ENCODE results near the gene KCP. TPM values are rescaled to one million over a fixed set of nuclear protein-coding genes. Genes with fewer than 3 reads are reported as not detected.

The KCP gene
- total RNA-seq, 1 donor from 2014 or later = 0.09 TPM

DNA sequence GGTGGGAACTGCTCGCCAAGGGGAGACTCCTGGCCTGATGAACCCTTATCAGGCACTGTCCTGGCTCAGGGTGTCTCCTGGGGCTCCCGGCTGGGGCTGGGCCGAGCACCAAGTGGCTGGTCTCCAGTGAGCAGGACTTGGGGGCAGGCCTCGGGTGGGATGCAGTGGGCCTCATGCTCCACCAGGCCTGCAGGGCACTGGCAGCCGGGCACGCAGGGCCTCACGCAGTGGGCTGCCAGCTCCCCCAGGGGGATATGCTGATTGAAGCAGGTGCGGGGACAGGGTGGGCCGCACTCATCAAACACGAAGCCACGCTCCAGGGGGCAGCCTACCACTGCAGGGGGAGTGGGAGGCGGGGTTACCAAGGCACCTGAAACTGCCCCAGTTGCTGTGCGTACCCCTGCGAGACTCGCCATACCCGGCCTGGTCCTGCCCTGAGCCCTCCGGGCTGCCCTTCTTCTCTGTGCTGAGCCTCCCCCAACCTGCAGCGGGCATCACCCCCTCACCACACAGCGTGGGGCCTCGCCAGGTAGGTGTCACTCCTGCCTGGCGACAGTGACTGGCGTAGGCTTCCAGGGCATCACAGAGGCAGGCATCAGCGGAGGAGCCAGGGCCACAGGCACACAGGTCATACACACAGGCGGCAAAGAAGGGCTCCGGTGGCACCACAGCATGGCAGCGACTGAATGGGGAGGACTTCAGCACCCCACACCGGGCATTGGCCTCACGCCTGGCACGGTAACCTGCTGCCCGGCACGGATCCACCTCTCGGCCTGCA lies 33.3 kb downstream of the KCP start:
- DNase-seq = no peak
- no peaks in the 10 kb centered on the region for H3K9me3 Mint-ChIP-seq
- no peak overlapping the region for H3K27ac Mint-ChIP-seq
- intact Hi-C loops (cut with micrococcal nuclease) = no loop called here
- H3K36me3 Mint-ChIP-seq (ENCODE audit: low read depth) = no peaks in the 10 kb centered on the region
- no peak overlapping the region for H3K4me3 Mint-ChIP-seq
- H3K27me3 Mint-ChIP-seq = peaks cover under 1% of the 10 kb centered on the region
- peaks cover 7% of the 10 kb centered on the region for H3K4me1 Mint-ChIP-seq

DNA sequence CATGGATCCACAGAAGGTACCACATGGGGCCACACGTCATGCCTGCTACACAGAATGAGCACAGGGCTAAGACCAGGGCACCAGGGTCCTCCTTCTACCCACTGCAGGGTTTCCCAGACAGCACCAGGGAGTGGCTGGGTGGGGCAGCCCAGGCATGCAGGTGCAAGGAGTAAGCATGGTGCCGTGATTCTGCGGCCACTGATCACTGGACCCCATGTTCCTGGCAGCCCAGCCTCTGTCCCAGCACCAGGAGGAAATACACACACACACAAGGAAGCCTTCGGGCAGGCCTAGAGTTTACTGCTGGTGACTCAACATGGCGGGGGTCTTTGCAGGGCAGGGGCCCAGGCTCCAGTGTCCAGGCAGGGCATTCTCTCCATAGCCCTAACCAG lies 33.9 kb downstream of the KCP start:
- H3K9me3 Mint-ChIP-seq = no peaks in the 10 kb centered on the region
- peaks cover 7% of the 10 kb centered on the region for H3K4me1 Mint-ChIP-seq
- H3K36me3 Mint-ChIP-seq (ENCODE audit: low read depth) = no peaks in the 10 kb centered on the region
- no peak overlapping the region for H3K4me3 Mint-ChIP-seq
- no peak for DNase-seq
- no peak overlapping the region for H3K27ac Mint-ChIP-seq
- H3K27me3 Mint-ChIP-seq = peaks cover 6% of the 10 kb centered on the region
- intact Hi-C loops (cut with micrococcal nuclease) = no loop called here

DNA sequence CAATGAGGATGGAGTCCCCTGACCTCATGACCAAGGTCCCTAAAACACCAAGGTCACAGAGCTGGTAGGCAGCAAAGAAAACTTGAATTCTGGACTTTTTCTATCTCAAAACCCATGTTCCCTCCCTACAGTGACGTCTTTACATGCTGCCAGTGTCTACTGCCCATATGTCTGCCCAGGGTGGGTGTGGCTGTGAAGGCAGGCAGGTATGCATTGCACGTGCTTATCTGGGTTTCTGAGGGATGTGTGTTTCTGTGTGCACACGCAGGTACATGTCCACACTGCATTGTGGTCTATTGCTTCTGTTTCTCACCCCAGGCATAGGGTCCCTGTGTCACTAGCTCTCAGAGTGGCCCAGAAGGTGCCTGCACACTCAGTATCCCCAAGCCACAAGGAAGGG lies 34.4 kb downstream of the KCP start:
- Mint-ChIP-seq H3K4me1 (peaks cover 7% of the 10 kb centered on the region), H3K9me3 (no peaks in the 10 kb centered on the region), H3K36me3 (ENCODE audit: low read depth) (no peaks in the 10 kb centered on the region), H3K4me3 (no peak overlapping the region), H3K27ac (no peak overlapping the region), H3K27me3 (peaks cover 10% of the 10 kb centered on the region)
- no peak for DNase-seq
- intact Hi-C loops (cut with micrococcal nuclease) = no loop called here

DNA sequence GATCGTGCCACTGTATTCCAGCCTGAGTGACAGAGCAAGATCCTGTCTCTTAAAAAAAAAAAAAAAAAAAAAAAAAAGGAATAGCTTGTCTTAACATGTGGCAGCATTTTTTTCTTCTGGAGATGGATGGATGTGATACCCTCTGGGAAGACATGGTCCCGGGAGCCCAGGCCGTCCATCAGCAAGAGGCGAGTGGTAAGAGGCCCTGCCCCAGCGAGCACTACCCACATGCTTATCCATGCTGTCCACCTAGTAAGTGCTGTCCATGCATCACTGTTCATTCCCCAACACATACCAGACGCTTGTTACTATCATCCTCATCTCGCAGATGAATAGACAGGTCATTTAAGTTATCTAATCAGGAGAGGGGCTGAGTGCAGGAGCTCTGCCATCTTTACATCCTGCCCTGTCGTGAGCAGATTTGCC lies 35.0 kb downstream of the KCP start:
- intact Hi-C loops (cut with micrococcal nuclease) = no loop called here
- Mint-ChIP-seq H3K4me3 (no peak overlapping the region), H3K9me3 (no peaks in the 10 kb centered on the region), H3K4me1 (peaks cover 7% of the 10 kb centered on the region), H3K36me3 (ENCODE audit: low read depth) (no peaks in the 10 kb centered on the region), H3K27ac (no peak overlapping the region), H3K27me3 (peaks cover 16% of the 10 kb centered on the region)
- no peak for DNase-seq

DNA sequence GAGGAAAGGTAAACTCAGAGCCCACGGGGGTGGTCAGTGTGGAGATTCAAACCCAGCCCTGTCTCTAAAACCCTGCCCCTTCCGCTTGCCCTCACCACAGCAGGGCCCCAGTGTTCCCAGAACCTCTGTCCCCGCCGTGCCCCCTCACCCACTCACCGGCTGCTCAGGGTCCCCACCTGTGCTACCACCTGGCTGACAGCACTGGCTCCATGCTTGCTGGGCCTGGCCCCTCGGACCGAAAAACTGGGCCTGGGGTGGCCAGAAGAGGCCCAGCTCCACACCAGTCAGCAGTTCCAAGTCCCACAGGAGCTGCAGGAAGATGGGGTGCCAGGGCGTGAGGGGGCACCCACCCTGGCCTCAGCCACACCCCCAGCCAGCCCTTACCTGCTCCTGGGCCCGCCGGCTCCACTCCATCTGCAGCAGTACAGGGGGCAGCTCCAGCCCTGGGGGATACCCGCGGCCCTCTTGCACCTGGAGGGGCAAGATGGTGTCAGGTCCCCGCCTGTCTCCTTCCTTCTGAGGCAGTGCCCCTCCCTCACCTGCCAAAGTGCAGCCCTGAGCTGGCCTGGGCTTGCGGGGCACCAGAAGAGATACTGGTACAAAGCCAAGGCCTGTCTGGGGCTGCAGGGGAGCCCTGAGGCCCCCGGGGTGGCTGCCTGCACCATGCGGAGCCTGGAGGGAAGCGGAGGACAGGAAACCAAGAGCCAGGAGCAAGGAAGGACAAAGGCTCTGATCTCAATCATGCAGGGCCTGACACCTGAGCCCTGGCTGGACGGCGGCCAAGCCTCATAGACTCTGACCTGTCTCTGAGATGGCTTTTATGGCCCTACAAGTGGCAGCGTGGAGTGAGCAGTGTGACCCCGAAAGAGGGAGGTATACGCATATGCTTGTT lies 36.1 kb downstream of the KCP start:
- H3K9me3 Mint-ChIP-seq = no peaks in the 10 kb centered on the region
- H3K27ac Mint-ChIP-seq = no peak overlapping the region
- H3K4me3 Mint-ChIP-seq = no peak overlapping the region
- H3K27me3 Mint-ChIP-seq = peaks cover 20% of the 10 kb centered on the region
- H3K36me3 Mint-ChIP-seq (ENCODE audit: low read depth) = no peaks in the 10 kb centered on the region
- intact Hi-C loops (cut with micrococcal nuclease) = no loop called here
- DNase-seq = no peak
- peaks cover 12% of the 10 kb centered on the region for H3K4me1 Mint-ChIP-seq

DNA sequence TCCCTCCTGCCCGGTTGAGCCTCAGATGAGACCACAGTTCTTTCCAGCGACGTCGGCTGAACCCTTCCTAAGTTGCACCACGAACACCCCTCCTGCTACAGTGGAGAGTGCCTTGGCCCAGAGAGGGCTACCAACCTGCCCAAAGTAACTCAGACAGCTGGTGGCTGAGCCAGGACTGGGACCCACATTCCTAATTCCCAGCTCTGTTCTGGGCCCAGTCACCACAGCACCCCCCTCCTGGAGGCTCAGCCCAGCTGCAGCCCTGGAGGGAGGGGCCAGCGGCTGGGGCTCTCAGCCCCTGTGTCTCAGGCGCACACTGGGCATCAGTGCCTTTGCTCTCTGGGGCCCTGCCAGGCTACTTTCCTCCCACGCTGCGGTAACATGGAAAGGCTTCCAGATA lies 37.3 kb downstream of the KCP start:
- intact Hi-C loops (cut with micrococcal nuclease) = no loop called here

DNA sequence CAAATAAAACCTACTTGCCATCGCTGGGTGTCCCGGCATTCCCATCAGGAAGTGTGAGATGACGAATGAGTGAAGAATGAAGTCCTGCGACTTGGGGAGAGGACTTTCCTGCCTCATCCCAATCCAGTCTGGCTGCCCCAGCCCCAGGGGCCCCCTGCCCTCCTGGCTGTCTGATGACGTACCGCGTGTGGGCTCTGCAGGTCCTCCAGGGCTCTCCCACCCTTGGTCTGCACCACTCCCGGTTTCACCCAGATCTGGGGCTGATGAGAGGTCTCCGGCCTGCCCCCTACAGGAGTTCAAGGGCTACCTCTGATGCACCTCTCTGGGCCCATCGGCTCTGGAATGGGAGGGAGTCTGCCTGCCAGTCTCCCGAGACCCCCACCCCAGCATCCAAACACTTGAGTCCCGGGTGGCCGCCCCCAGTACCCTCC lies 38.1 kb downstream of the KCP start:
- no peak for DNase-seq
- intact Hi-C loops (cut with micrococcal nuclease) = no loop called here
- H3K9me3 Mint-ChIP-seq = no peaks in the 10 kb centered on the region
- H3K27ac Mint-ChIP-seq = no peak overlapping the region
- no peak overlapping the region for H3K4me3 Mint-ChIP-seq
- peaks cover 29% of the 10 kb centered on the region for H3K27me3 Mint-ChIP-seq
- H3K4me1 Mint-ChIP-seq = peaks cover 8% of the 10 kb centered on the region
- peaks cover 3% of the 10 kb centered on the region for H3K36me3 Mint-ChIP-seq (ENCODE audit: low read depth)

More for the DNA sequence above, 37.3 kb downstream of the KCP start:
- H3K9me3 Mint-ChIP-seq = no peaks in the 10 kb centered on the region
- H3K27me3 Mint-ChIP-seq = peaks cover 25% of the 10 kb centered on the region
- DNase-seq = no peak
- no peaks in the 10 kb centered on the region for H3K36me3 Mint-ChIP-seq (ENCODE audit: low read depth)
- no peak overlapping the region for H3K4me3 Mint-ChIP-seq
- peaks cover 11% of the 10 kb centered on the region for H3K4me1 Mint-ChIP-seq
- no peak overlapping the region for H3K27ac Mint-ChIP-seq

DNA sequence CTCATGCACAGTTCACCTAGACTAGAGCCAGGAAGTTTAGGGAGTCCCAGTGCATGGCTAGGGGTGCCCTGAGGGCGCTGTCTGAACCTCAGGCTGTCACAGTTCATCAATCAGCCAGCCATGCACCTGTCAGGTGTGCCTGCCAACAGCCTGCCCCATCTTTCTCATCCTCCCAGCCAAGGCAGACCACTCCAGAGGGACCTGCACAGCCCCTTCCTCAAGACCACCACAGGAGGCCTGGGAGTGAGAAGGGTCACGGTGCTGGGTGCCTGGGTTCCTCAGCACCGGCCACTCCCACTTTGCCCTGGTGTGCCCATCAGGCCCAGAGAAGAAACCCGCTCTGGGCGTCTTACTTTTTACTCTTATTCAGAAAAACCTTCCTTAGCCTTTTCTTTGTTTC lies 39.5 kb downstream of the KCP start:
- no peak overlapping the region for H3K27ac Mint-ChIP-seq
- H3K36me3 Mint-ChIP-seq (ENCODE audit: low read depth) = peaks cover 14% of the 10 kb centered on the region
- H3K4me3 Mint-ChIP-seq = peak overlapping the region; percentile 74
- H3K27me3 Mint-ChIP-seq = peaks cover 29% of the 10 kb centered on the region
- no peaks in the 10 kb centered on the region for H3K9me3 Mint-ChIP-seq
- no peak for DNase-seq
- intact Hi-C loops (cut with micrococcal nuclease) = no loop called here
- peaks cover 13% of the 10 kb centered on the region for H3K4me1 Mint-ChIP-seq

DNA sequence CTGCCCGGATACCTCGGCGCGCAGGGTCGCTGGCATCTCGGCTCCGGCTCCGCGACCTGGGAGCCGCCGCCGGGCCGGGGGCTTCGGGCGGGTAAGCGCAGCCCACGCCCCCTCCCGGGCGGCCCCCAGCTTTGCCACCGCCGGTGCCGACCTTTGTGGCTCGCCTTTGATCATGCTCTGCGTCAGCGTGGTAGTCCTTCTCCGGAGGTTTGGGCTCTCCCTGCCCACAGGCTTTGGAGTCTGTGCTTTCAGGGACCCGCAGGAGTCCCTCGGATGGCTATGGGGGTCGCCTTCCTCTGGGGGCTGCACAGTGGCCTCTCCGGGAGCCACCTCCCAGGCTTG lies 40.6 kb downstream of the KCP start:
- peak; percentile 66 for DNase-seq
- Mint-ChIP-seq H3K36me3 (ENCODE audit: low read depth) (peaks cover 22% of the 10 kb centered on the region), H3K4me1 (peaks cover 13% of the 10 kb centered on the region), H3K27ac (no peak overlapping the region), H3K4me3 (peak overlapping the region; percentile 74), H3K27me3 (peaks cover 29% of the 10 kb centered on the region), H3K9me3 (no peaks in the 10 kb centered on the region)
- intact Hi-C loops (cut with micrococcal nuclease) = no loop called here

DNA sequence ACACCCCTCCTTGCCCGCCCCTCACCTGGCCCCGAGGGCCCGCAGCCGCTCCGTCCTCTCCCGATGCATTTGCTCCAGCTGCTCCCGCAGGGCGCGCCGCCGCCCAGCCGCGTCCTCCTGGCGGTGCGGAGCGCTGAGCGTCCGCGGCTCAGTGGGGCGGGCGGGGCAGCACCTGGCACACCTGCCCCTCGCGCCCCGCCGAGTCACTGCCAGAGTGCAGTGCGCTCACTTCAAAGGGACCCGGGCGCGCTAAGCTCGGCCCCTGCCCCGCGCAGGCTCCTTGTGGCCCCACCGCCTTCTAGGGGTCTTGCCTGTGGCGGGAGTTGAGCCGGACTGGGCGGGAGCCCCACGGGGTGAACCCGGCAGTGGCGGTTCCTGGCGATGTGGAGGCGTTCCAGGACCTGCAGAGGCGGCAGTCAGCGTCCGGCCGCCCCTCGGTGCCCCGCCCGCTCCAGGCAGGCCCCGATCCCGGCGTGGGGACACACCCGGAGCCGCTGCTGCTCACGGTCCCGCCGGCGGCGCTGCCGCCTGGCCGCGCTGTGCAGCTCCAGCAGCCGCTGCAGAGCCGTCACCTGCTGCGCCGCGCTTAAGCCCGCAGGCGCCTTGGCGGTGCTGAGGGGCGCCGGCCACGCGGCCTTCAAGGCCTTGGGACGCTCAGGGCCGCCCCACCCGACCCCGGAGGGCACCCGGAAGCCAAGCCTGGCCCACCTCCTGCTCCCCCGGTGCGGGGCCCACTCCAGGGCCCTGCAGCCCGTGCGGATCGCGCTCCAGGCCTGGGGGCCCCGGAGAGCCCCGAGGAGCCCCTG lies 41.2 kb downstream of the KCP start:
- peaks cover 29% of the 10 kb centered on the region for H3K27me3 Mint-ChIP-seq
- H3K36me3 Mint-ChIP-seq (ENCODE audit: low read depth) = peaks cover 22% of the 10 kb centered on the region
- H3K9me3 Mint-ChIP-seq = no peaks in the 10 kb centered on the region
- peaks cover 13% of the 10 kb centered on the region for H3K4me1 Mint-ChIP-seq
- intact Hi-C loops (cut with micrococcal nuclease) = no loop called here
- DNase-seq = peak; percentile 87
- no peak overlapping the region for H3K27ac Mint-ChIP-seq
- H3K4me3 Mint-ChIP-seq = peak overlapping the region; percentile 52

DNA sequence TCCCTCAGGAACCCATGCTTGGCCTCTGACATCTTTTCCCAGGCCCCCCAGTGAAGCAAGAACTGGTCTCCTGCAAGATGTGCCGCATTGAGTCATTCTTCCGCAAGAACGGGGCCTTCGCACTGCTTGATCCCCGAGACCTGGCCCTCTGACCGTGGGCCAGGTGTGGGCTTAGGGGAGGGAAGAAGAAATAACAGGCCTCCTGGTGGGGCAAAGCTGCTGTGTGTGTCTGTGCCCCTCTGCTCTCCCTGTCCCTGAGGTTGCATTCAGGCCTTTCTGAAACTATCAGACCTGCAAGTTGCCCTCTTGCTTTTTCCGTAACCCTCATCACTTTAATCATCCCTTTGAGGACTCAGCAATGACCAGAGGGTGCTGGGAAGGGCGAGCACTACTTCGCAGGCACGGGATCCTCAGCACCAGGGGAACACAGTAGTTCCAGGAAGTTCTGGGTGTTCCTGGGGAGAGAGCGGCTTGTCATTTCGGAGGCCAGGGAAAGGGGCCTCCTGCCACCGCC lies 41.8 kb downstream of the KCP start:
- Mint-ChIP-seq H3K27me3 (peaks cover 29% of the 10 kb centered on the region), H3K4me3 (peak overlapping the region; percentile 52), H3K9me3 (no peaks in the 10 kb centered on the region), H3K4me1 (peaks cover 17% of the 10 kb centered on the region), H3K36me3 (ENCODE audit: low read depth) (peaks cover 24% of the 10 kb centered on the region), H3K27ac (no peak overlapping the region)
- no peak for DNase-seq
- intact Hi-C loops (cut with micrococcal nuclease) = no loop called here

DNA sequence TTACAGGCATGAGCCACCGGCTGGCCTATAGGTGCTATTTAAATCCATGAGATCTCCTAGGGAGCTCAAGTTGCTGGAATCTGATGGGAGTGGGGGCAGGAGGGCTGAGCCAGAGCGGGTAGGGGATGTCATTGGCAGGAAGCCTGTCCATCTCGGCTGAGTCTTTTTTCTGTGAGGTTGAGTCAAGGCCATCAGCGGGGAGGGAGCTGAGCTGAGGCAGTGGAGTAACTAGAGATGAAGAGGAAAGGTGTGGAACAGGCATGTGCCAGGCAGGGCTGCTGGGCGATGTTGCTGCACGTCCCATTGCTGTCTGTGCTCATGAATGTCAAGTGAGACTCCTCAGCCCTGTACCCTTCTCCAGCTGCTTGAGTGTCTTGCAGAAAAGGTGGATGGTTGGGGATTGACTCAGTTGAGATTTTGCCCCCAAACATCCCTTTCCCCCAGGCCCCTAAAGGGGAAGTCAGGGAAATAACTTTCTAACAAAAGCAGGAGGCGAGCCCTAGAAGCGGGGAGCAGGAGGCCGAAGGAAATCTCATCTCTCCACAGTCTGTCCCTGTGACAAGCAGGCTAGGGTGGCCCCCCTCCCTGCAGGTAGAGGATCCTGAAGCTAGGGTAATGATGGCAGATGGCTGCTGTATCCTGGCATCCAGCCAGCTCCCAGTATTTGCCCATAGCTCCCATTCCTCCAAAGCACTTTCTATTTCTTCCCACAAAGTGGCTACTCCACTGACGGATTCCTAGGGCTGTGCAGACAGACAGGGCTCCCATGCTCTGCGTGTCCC lies 42.5 kb downstream of the KCP start:
- Mint-ChIP-seq H3K4me3 (peak overlapping the region; percentile 31), H3K27me3 (peaks cover 29% of the 10 kb centered on the region), H3K4me1 (peaks cover 18% of the 10 kb centered on the region), H3K27ac (no peak overlapping the region), H3K36me3 (ENCODE audit: low read depth) (peaks cover 24% of the 10 kb centered on the region), H3K9me3 (no peaks in the 10 kb centered on the region)
- intact Hi-C loops (cut with micrococcal nuclease) = no loop called here
- no peak for DNase-seq

DNA sequence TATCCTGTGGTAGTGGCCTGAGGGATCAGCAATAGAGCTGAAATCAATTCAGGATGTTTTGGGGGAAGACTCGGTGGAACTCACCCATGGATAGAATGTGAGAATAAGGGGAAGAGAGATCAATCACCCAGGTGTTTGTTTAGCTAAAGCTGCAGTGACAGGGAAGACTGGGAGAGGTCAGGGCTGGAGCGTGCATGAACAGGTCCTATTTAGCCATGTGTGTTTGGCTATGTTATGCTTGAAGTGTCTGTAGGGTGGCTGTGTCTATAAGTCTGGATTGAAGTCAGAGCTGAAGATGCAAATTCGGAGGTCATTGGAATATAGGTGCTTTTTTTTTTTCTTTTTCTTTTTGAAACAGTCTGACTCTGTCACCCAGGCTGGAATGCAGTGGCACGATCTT lies 43.3 kb downstream of the KCP start:
- H3K4me1 Mint-ChIP-seq = peaks cover 24% of the 10 kb centered on the region
- no peak overlapping the region for H3K27ac Mint-ChIP-seq
- intact Hi-C loops (cut with micrococcal nuclease) = no loop called here
- no peak for DNase-seq
- H3K36me3 Mint-ChIP-seq (ENCODE audit: low read depth) = peaks cover 28% of the 10 kb centered on the region
- no peaks in the 10 kb centered on the region for H3K9me3 Mint-ChIP-seq
- H3K27me3 Mint-ChIP-seq = peaks cover 31% of the 10 kb centered on the region
- no peak overlapping the region for H3K4me3 Mint-ChIP-seq
